K562 (cell line): ENCODE results near the gene TSPOAP1. TPM values are rescaled to one million over a fixed set of nuclear protein-coding genes. Genes with fewer than 3 reads are reported as not detected.
"Not testable (repeated sequence)": the region's sequence is repeated elsewhere in the genome, so short reads cannot be mapped to it uniquely, and the experiment has no call there.

Experiments used
- ATAC-seq: fragments of 200-7000 bp; cut with Tn5 transposase; 3 replicates; pipeline ENCODE4 v1.9.1; 2020; ENCODE audit warnings: moderate library complexity
- BruUV-seq: library from RNA; stranded (reverse); fragments of 400-500 nt; replicated peaks from 2 replicates; lab custom pipeline; 2021; lab: Mats Ljungman, UMichigan
- CTCF ChIA-PET: fragments of 300-600 bp; formaldehyde crosslinking; extraction: SDS; loops from one replicate; lab custom pipeline; 2021; ENCODE audit warnings: low intra/inter-chr PET ratio; lab: Yijun Ruan, JAX
- POLR2A ChIA-PET: fragments of 300-600, 350-650 bp; sonication (Branson Sonifier 250); formaldehyde crosslinking; extraction: SDS; loops from one replicate; lab custom pipeline; 2021; ENCODE audit warnings: antibody characterized with exemption, inconsistent platforms; lab: Yijun Ruan, JAX
- DNase-seq, 4 experiments: peaks; one replicate each; pipeline versions ENCODE4 v3.0.0 to v3.0.0-alpha.2; 2011 to 2018; ENCODE audit warnings: low spot score in 3 of 4, mixed read lengths in 3 of 4; ENCODE audit errors: extremely low read depth in 1 of 4
- FAIRE-seq: peaks from 2 replicates; lab custom pipeline; 2011; peaks lifted over from hg19 to GRCh38; lab: Jason Lieb, UNC
- H2AFZ ChIP-seq: 2 replicates; pipeline ENCODE4 v1.6.0; 2011; ENCODE audit warnings: low read depth, low read length, control low read depth, inconsistent platforms
- H3K27ac ChIP-seq: fragments of 200-600 bp; 3 replicates; pipeline ENCODE4 v1.8.0; 2011; ENCODE audit warnings: low read depth, mild to moderate bottlenecking, control low read depth, inconsistent platforms, low read length, moderate library complexity, mixed read lengths; ENCODE audit errors: extremely low read depth
- H3K27me3 ChIP-seq, 2 experiments: fragments of 300-600 bp in 1 of 2; 2 replicates in 1 of 2; 3 replicates in 1 of 2; pipeline versions ENCODE4 v1.6.0 to v1.8.0; 2011; ENCODE audit warnings: inconsistent platforms in 2 of 2, low read length in 2 of 2, mild to moderate bottlenecking in 1 of 2, mixed read lengths in 1 of 2, moderate library complexity in 1 of 2; ENCODE audit not compliant: control insufficient read depth in 2 of 2, insufficient read depth in 2 of 2
- H3K36me3 ChIP-seq: fragments of 300-600 bp; 3 replicates; pipeline ENCODE4 v1.8.0; 2011; ENCODE audit warnings: mild to moderate bottlenecking, low read length, inconsistent platforms; ENCODE audit not compliant: control insufficient read depth, insufficient read depth
- H3K4me1 ChIP-seq, 2 experiments: fragments of 200-600 bp in 1 of 2; replicated peaks in 1 of 2; 2 replicates in 1 of 2; 3 replicates in 1 of 2; pipeline versions ENCODE4 v1.5.1 to v1.8.0; 2011; ENCODE audit warnings: inconsistent platforms in 2 of 2, low read length in 2 of 2, mild to moderate bottlenecking in 1 of 2, mixed read lengths in 1 of 2, moderate library complexity in 1 of 2; ENCODE audit not compliant: control insufficient read depth in 2 of 2, insufficient read depth in 2 of 2
- H3K4me2 ChIP-seq: 2 replicates; pipeline ENCODE4 v1.6.1; 2011; ENCODE audit warnings: low read length, control low read depth, inconsistent platforms, mixed read lengths; ENCODE audit not compliant: insufficient read depth
- H3K4me3 ChIP-seq: fragments of 200-600 bp; sonication (generic), shearing (Covaris generic); 2 replicates; pipeline ENCODE4 v1.5.1; 2016; ENCODE audit warnings: control low read depth, inconsistent platforms
- H3K79me2 ChIP-seq: fragments of 200-600 bp; 3 replicates; pipeline ENCODE4 v1.8.0; 2011; ENCODE audit warnings: low read length, inconsistent platforms; ENCODE audit not compliant: control insufficient read depth, insufficient read depth
- H3K9ac ChIP-seq, 2 experiments: 2 replicates each; pipeline versions ENCODE4 v1.6.0 to v1.6.1; 2011; ENCODE audit warnings: low read depth in 2 of 2, low read length in 2 of 2, control low read depth in 1 of 2, inconsistent platforms in 1 of 2, mild to moderate bottlenecking in 1 of 2, mixed read lengths in 1 of 2; ENCODE audit not compliant: insufficient read depth in 1 of 2
- H3K9me1 ChIP-seq: one replicate; pipeline ENCODE4 v1.6.0; 2011; ENCODE audit warnings: inconsistent platforms, mild to moderate bottlenecking, low read length, moderate library complexity; ENCODE audit not compliant: control insufficient read depth, insufficient read depth
- H3K9me3 ChIP-seq: replicated peaks from 2 replicates; pipeline ENCODE4 v1.5.1; 2011; ENCODE audit warnings: low read depth, low read length, inconsistent platforms; ENCODE audit not compliant: control insufficient read depth, insufficient read depth
- H4K20me1 ChIP-seq: replicated peaks from 2 replicates; pipeline ENCODE4 v1.6.1; 2011; ENCODE audit warnings: low read length, inconsistent platforms, mixed read lengths; ENCODE audit not compliant: control insufficient read depth, insufficient read depth
- BCOR ChIP-seq: fragments of 450-650 bp; IDR thresholded peaks from 2 replicates; pipeline ENCODE4 v1.6.1; 2016
- RBM25 ChIP-seq: fragments of 200-400 bp; formaldehyde crosslinking; IDR thresholded peaks from 2 replicates; pipeline ENCODE4 v1.6.1; 2018; ENCODE audit warnings: low read length, low read depth, moderate library complexity; ENCODE audit not compliant: severe bottlenecking
- ZNF121 ChIP-seq: sonication (generic); formaldehyde crosslinking; conservative IDR thresholded peaks from 2 replicates; pipeline ENCODE4 v1.8.0; 2022; ENCODE audit warnings: missing genetic modification reagents
- WGBS: fragments of 100-300 bp; shearing (Covaris generic); methylation state at CpG from one replicate; pipeline ENCODE4 v1.1.6; 2016; ENCODE audit warnings: low coverage, mixed read lengths; ENCODE audit not compliant: insufficient coverage; ENCODE audit errors: missing lambda C conversion rate; 5-methylcytosine and 5-hydroxymethylcytosine counted together
- in situ Hi-C: fragments of 300-500 bp; cut with MboI; formaldehyde crosslinking; loops from 4 replicates; pipeline ENCODE4 v1.15.0; 2018; ENCODE audit warnings: inconsistent platforms, mixed read lengths
- intact Hi-C: fragments of 100-400 bp; cut with micrococcal nuclease; formaldehyde crosslinking; loops from 2 replicates; pipeline ENCODE4 v1.14.2; 2022
- polyA plus RNA-seq, 8 experiments: library from polyadenylated mRNA; depleted of rRNA in 4 of 8; stranded (reverse) in 5 of 8; unstranded in 3 of 8; fragments of >200 nt; fragmentation: Nextera tagmentation in 2 of 8; fragmentation: Illumina TruSeq in 1 of 8; extraction: Ambion mirVana in 2 of 8; extraction: Trizol in 1 of 8; gene quantifications; 2 replicates each; pipeline versions ENCODE4 v1.2.1 to v1.2.3, GENCODE V29; 2011 to 2014; ENCODE audit warnings: inconsistent platforms in 1 of 8, missing spikeins in 1 of 8
- total RNA-seq, 7 experiments: library from RNA; depleted of rRNA in 6 of 7; stranded (reverse); fragments of >200 nt in 6 of 7; fragmentation: Illumina TruSeq in 2 of 7; extraction: Trizol in 2 of 7; gene quantifications; 2 replicates each; pipeline versions ENCODE4 v1.2.1 to v1.2.3, GENCODE V29; 2011 to 2021; ENCODE audit warnings: low replicate concordance in 1 of 7
- TF ChIP-seq, protein P1 (sequence below), 2 experiments: fragments of 450-650 bp; IDR thresholded peaks; 2 replicates each; pipeline ENCODE4 v1.6.1; 2016

Gene TSPOAP1
- total and polyA plus RNA-seq, 9 of the 15 experiments (the other 6 are each of a cell fraction or from before 2014, with no cell fraction given) = 0.87 to 3.9 (median 1.8) TPM; not detected in 2

DNA sequence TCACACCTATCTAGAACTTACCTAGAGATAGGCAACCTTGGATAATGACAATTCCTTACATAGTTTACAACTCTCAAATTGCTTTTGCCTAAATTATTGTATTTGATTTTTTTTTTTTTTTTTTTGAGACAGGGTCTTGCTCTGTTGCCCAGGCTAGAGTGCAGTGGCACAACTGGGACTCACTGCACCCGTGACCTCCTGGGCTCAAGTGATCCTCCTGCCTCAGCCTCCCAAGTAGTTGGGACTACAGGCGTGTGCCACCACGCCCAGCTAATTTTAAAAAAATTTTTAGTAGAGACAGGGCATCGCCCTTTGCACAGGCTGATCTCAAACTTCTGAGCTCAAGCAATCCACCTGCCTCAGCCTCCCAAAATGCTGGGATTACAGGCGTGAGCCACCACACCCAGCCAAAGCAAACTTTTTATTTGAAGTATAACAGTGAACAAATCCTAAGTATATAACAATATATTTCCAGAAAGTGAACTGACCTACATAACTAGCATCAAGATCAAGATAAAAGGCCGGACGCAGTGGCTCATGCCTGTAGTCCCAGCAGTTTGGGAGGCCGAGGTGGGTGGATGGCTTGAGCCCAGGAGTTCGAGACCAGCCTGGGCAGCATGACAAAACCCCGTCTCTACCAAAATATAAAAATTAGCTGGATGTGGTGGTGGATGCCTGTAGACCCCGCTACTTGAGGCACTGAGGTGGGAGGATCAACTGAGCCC lies 12.7 kb upstream of the TSPOAP1 start:
- DNase-seq, H2AFZ ChIP-seq, H4K20me1 ChIP-seq, BruUV-seq, H3K9me3 ChIP-seq, H3K9me1 ChIP-seq, FAIRE-seq, intact Hi-C loops, H3K27me3 ChIP-seq, in situ Hi-C loops, H3K4me3 ChIP-seq, ATAC-seq, CTCF ChIA-PET: not testable (repeated sequence)
- POLR2A ChIA-PET = interaction anchor here (0.8 to 10.4 kb wide), 7 partner anchors 9 to 258 kb away, joined by 3 to 257 read pairs (median 4); partner anchors contain the start of genes DYNLL2, RNF43 and SUPT4H1
- peak; percentile 55 for TF ChIP-seq BCOR
- peak; percentile 96 for TF ChIP-seq ZNF121 (CRISPR knock-in tag)
- TF ChIP-seq, protein P1, sequence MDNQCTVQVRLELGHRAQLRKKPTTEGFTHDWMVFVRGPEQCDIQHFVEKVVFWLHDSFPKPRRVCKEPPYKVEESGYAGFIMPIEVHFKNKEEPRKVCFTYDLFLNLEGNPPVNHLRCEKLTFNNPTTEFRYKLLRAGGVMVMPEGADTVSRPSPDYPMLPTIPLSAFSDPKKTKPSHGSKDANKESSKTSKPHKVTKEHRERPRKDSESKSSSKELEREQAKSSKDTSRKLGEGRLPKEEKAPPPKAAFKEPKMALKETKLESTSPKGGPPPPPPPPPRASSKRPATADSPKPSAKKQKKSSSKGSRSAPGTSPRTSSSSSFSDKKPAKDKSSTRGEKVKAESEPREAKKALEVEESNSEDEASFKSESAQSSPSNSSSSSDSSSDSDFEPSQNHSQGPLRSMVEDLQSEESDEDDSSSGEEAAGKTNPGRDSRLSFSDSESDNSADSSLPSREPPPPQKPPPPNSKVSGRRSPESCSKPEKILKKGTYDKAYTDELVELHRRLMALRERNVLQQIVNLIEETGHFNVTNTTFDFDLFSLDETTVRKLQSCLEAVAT (IDR thresholded peaks at IDR 0.05) = 0 out of 4 replicates have a peak, but pooled peaks of 1 of the 2 experiments have one; percentile 18
- peak; percentile 6 for TF ChIP-seq RBM25
- WGBS = 66% methylated on average over 10 of the region's 11 CpGs
- Histone ChIP-seq H3K36me3 (peaks cover 43% of the 10 kb centered on the region; the same call in 2 of the 3 replicates), H3K4me1 (peaks cover 33 to 37% of the 10 kb centered on the region in 2 experiments), H3K4me2 (peak overlapping the region; percentile 59), H3K9ac (peak overlapping the region in 1 of 2 experiments; percentile 100; a peak in 2 of 4 replicates), H3K27ac (peak overlapping the region; percentile 99; the same call in 2 of the 3 replicates), H3K79me2 (peaks cover 57% of the 10 kb centered on the region)
